CD8-positive, alpha-beta memory T cell (primary cell): ENCODE data around the gene EMP2. TPM values are rescaled to one million over a fixed set of nuclear protein-coding genes. Genes with fewer than 3 reads are reported as not detected.

Source experiments
- CTCF ChIA-PET: fragments of 350-600 bp; sonication (Branson Sonifier 250); formaldehyde crosslinking; loops from one replicate; lab custom pipeline; 2021; ENCODE audit warnings: antibody characterized with exemption; lab: Charles Lee
- POLR2A ChIA-PET: fragments of 350-600 bp; sonication (Branson Sonifier 250); formaldehyde crosslinking; loops from one replicate; lab custom pipeline; 2021; ENCODE audit warnings: antibody characterized with exemption; lab: Charles Lee
- DNase-seq, 5 donors: peaks; one replicate each; pipeline versions ENCODE4 v3.0.0 to v3.0.0-alpha.2; 2020 to 2022; ENCODE audit warnings: mixed read lengths in 1 of 5
- H3K27ac ChIP-seq: one replicate; pipeline ENCODE4 v1.7.0; 2013; ENCODE audit warnings: low read depth, mild to moderate bottlenecking, low read length, moderate library complexity
- H3K27me3 ChIP-seq: 2 replicates; pipeline ENCODE4 v1.7.0; 2013; ENCODE audit warnings: low read length, mild to moderate bottlenecking; ENCODE audit not compliant: insufficient read depth, poor library complexity, severe bottlenecking
- H3K36me3 ChIP-seq: 2 replicates; pipeline ENCODE4 v1.7.0; 2013; ENCODE audit warnings: mild to moderate bottlenecking, low read length, moderate library complexity; ENCODE audit not compliant: insufficient read depth
- H3K4me1 ChIP-seq: 2 replicates; pipeline ENCODE4 v1.7.0; 2013; ENCODE audit warnings: mild to moderate bottlenecking, low read length, moderate library complexity; ENCODE audit not compliant: insufficient read depth
- H3K4me3 ChIP-seq: 2 replicates; pipeline ENCODE4 v1.7.0; 2013; ENCODE audit warnings: mild to moderate bottlenecking, low read length
- H3K9me3 ChIP-seq: 2 replicates; pipeline ENCODE4 v1.7.0; 2013; ENCODE audit warnings: mild to moderate bottlenecking, low read length
- H3K27ac Mint-ChIP-seq, 8 donors: one replicate each; pipeline ENCODE4 v1.8.0; 2020 to 2021; ENCODE audit warnings: mixed read lengths in 8 of 8, mild to moderate bottlenecking in 6 of 8, inconsistent platforms in 3 of 8, moderate library complexity in 3 of 8
- H3K27me3 Mint-ChIP-seq, 2 donors: one replicate each; pipeline ENCODE4 v1.8.0; 2020 to 2021; ENCODE audit warnings: mixed read lengths in 2 of 2, mild to moderate bottlenecking in 1 of 2, moderate library complexity in 1 of 2
- H3K36me3 Mint-ChIP-seq, 3 donors: one replicate each; pipeline ENCODE4 v1.8.0; 2020 to 2021; ENCODE audit warnings: mixed read lengths in 3 of 3, inconsistent platforms in 1 of 3, mild to moderate bottlenecking in 1 of 3
- H3K4me1 Mint-ChIP-seq, 3 donors: one replicate each; pipeline ENCODE4 v1.8.0; 2020 to 2021; ENCODE audit warnings: mixed read lengths in 3 of 3, inconsistent platforms in 1 of 3, mild to moderate bottlenecking in 1 of 3
- H3K4me3 Mint-ChIP-seq, 7 donors: one replicate each; pipeline ENCODE4 v1.8.0; 2020 to 2021; ENCODE audit warnings: mixed read lengths in 7 of 7, mild to moderate bottlenecking in 6 of 7, moderate library complexity in 4 of 7, inconsistent platforms in 2 of 7
- H3K9me3 Mint-ChIP-seq, 5 donors: one replicate each; pipeline ENCODE4 v1.8.0; 2020 to 2022; ENCODE audit warnings: mixed read lengths in 5 of 5, mild to moderate bottlenecking in 3 of 5, moderate library complexity in 2 of 5, inconsistent platforms in 1 of 5
- polyA plus RNA-seq: library from polyadenylated mRNA; unstranded; fragments of 300-500 nt; fragmentation: Illumina TruSeq; gene quantifications from one replicate; pipeline ENCODE4 v1.2.3, GENCODE V29; 2021
- total RNA-seq, 2 experiments: library from RNA; stranded (reverse); gene quantifications; one replicate each; pipeline ENCODE4 v1.2.3, GENCODE V29; 2021

The EMP2 gene
- total and polyA plus RNA-seq, 3 experiments from 2014 or later = not detected

- ChIA-PET POLR2A (no interaction called here), CTCF (no interaction called here)
These were observed 1.7 kb downstream of the EMP2 start for GRCh38 chr16:10578474-10579316.

DNA sequence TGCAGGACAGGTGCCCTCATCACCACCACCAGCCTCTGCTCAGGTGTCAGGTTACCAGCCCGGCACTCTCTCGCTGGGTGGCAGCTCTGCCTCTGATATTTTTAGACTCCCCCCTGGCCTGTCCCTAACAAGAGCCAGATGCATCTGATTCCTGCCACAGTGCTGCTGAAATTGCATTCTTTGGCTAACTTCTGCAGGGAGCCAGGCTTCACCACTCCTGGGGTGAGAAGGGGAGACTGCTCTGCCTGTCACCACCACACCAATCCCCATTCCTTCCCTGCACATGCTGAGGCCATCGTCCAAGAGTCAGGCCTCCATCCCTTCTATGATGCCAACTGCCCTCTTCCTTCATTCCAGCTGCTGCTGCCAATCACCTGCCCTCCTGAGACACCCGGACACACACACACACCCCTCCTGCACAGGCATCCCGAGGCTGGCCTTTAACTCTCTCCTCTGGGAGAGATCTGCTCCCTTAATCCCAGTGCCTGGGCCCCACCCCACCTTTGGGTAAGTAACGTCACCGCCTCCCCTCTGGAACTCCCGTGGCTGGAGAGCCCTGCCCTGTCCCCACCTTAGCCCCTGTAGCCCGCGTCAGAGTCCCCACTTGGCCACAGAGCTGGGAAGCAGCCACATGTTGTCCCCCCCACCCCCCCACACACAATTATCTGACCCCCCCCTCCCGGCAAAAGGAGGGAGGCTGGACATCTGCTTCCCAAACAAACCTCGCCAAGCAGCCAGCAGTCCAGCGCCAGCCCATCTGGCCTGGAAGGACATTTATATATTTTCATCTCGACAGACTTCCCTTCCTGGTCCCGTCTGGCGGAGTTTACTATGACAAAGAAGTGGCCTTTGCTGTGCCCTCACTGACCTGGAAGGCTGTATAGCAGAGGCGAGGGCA is 2.8 kb downstream of the EMP2 start:
- no peaks in the 10 kb centered on the region for H3K4me1 ChIP-seq
- H3K9me3 Mint-ChIP-seq = no peaks in the 10 kb centered on the region
- no peaks in the 10 kb centered on the region for H3K9me3 ChIP-seq
- H3K4me3 Mint-ChIP-seq = no peak overlapping the region
- H3K27me3 ChIP-seq = no peaks in the 10 kb centered on the region
- no peak overlapping the region for H3K27ac Mint-ChIP-seq
- no peaks in the 10 kb centered on the region for H3K36me3 Mint-ChIP-seq
- CTCF ChIA-PET = no interaction called here
- POLR2A ChIA-PET = no interaction called here
- peaks cover 0 to 3% (median 1%) of the 10 kb centered on the region in 3 donors for H3K4me1 Mint-ChIP-seq
- H3K27ac ChIP-seq = no peak overlapping the region
- H3K4me3 ChIP-seq = no peak overlapping the region
- H3K27me3 Mint-ChIP-seq = peaks cover 38 to 45% of the 10 kb centered on the region in 2 donors
- no peak for DNase-seq
- no peaks in the 10 kb centered on the region for H3K36me3 ChIP-seq

More at GRCh38 chr16:10578474-10579316, 1.7 kb downstream of the EMP2 start:
- peaks cover 0 to 3% (median 1%) of the 10 kb centered on the region in 3 donors for H3K4me1 Mint-ChIP-seq
- H3K4me3 Mint-ChIP-seq = no peak overlapping the region
- H3K27ac Mint-ChIP-seq = no peak overlapping the region
- no peak for DNase-seq
- H3K27me3 Mint-ChIP-seq = peaks cover 41 to 56% of the 10 kb centered on the region in 2 donors
- no peaks in the 10 kb centered on the region for H3K36me3 ChIP-seq
- no peaks in the 10 kb centered on the region for H3K9me3 ChIP-seq
- no peaks in the 10 kb centered on the region for H3K9me3 Mint-ChIP-seq
- H3K27me3 ChIP-seq = no peaks in the 10 kb centered on the region
- no peak overlapping the region for H3K4me3 ChIP-seq
- no peaks in the 10 kb centered on the region for H3K36me3 Mint-ChIP-seq
- no peak overlapping the region for H3K27ac ChIP-seq
- no peaks in the 10 kb centered on the region for H3K4me1 ChIP-seq

DNA sequence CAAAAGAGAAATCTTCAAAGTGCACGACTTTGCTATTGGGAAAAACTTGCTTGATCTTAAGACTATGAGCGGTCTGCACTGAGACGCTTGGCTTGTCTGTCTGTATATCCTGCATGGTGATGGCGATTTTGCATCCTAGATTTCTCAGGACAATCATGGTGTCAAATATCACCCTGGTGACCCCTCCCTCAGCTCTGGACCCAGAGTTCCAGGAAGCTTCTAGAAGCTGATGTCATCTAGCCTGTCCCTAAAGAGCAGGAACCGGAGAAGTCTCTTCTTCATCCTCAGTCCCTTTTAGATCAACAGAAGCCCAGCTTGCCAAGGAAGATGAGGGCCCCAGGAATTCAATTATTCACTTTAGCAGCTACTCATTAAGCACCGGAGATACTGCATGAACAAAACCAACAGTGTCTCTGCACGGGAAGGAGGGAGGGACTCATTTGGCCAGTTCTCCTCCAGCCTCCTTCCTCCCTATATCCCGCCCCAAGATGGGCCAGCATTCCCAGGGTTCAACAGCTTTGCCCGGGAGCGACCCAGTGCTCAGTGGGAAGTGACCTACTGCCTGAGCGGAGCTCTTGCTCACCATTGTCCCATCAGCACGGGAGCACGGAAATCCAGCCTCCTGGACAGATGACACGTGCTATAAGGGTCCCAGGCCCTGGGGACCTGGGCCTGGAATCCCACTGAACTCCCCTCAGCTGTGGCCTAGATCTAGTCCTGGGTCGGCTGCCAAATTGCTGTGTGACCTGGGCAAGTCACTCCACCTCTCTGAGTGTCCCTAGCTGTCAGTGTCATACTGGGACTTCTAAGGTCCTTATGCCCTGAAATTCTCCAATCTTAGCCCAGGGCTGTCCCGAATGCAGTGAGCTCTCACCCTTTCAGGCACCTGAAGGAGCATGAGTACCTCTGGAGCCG is 3.8 kb downstream of the EMP2 start:
- Histone ChIP-seq H3K36me3 (no peaks in the 10 kb centered on the region), H3K4me1 (no peaks in the 10 kb centered on the region), H3K27me3 (no peaks in the 10 kb centered on the region), H3K4me3 (no peak overlapping the region), H3K27ac (no peak overlapping the region), H3K9me3 (no peaks in the 10 kb centered on the region)
- CTCF ChIA-PET = no interaction called here
- no peak overlapping the region for H3K27ac Mint-ChIP-seq
- DNase-seq = no peak
- no peak overlapping the region for H3K4me3 Mint-ChIP-seq
- peaks cover 0 to 3% (median 1%) of the 10 kb centered on the region in 3 donors for H3K4me1 Mint-ChIP-seq
- H3K27me3 Mint-ChIP-seq = peaks cover 36 to 37% of the 10 kb centered on the region in 2 donors
- no peaks in the 10 kb centered on the region for H3K9me3 Mint-ChIP-seq
- POLR2A ChIA-PET = no interaction called here
- no peaks in the 10 kb centered on the region for H3K36me3 Mint-ChIP-seq

- no peak for DNase-seq
- no peaks in the 10 kb centered on the region for H3K27me3 ChIP-seq
- ChIA-PET POLR2A (no interaction called here), CTCF (no interaction called here)
- H3K4me1 ChIP-seq = no peaks in the 10 kb centered on the region
- no peak overlapping the region for H3K4me3 ChIP-seq
- H3K9me3 Mint-ChIP-seq = no peaks in the 10 kb centered on the region
- H3K9me3 ChIP-seq = no peaks in the 10 kb centered on the region
- no peak overlapping the region for H3K27ac Mint-ChIP-seq
- H3K27me3 Mint-ChIP-seq = peaks cover 27 to 30% of the 10 kb centered on the region in 2 donors
- no peak overlapping the region for H3K4me3 Mint-ChIP-seq
- H3K4me1 Mint-ChIP-seq = no peaks in the 10 kb centered on the region
- H3K36me3 ChIP-seq = no peaks in the 10 kb centered on the region
- H3K36me3 Mint-ChIP-seq = no peaks in the 10 kb centered on the region
- H3K27ac ChIP-seq = no peak overlapping the region
These were observed 4.8 kb downstream of the EMP2 start for GRCh38 chr16:10575506-10576130.

- ChIA-PET POLR2A (no interaction called here), CTCF (no interaction called here)
- Mint-ChIP-seq H3K4me1 (no peaks in the 10 kb centered on the region), H3K36me3 (no peaks in the 10 kb centered on the region), H3K27ac (no peak overlapping the region), H3K27me3 (peaks cover 11 to 21% of the 10 kb centered on the region in 2 donors), H3K4me3 (no peak overlapping the region), H3K9me3 (no peaks in the 10 kb centered on the region)
- Histone ChIP-seq H3K27ac (no peak overlapping the region), H3K27me3 (no peaks in the 10 kb centered on the region), H3K4me3 (no peak overlapping the region), H3K9me3 (no peaks in the 10 kb centered on the region), H3K4me1 (no peaks in the 10 kb centered on the region), H3K36me3 (no peaks in the 10 kb centered on the region)
- DNase-seq = no peak
These were observed 7.8 kb downstream of the EMP2 start for GRCh38 chr16:10572611-10573010.

- Mint-ChIP-seq H3K36me3 (no peaks in the 10 kb centered on the region), H3K4me3 (no peak overlapping the region), H3K4me1 (no peaks in the 10 kb centered on the region), H3K27ac (no peak overlapping the region), H3K27me3 (peaks cover 9 to 11% of the 10 kb centered on the region in 2 donors), H3K9me3 (no peaks in the 10 kb centered on the region)
- ChIA-PET POLR2A (no interaction called here), CTCF (no interaction called here)
- no peak overlapping the region for H3K27ac ChIP-seq
- no peaks in the 10 kb centered on the region for H3K36me3 ChIP-seq
- no peaks in the 10 kb centered on the region for H3K9me3 ChIP-seq
- DNase-seq = no peak
- H3K4me3 ChIP-seq = no peak overlapping the region
- no peaks in the 10 kb centered on the region for H3K27me3 ChIP-seq
- no peaks in the 10 kb centered on the region for H3K4me1 ChIP-seq
These were observed 9.0 kb downstream of the EMP2 start for GRCh38 chr16:10571354-10571753.

DNA sequence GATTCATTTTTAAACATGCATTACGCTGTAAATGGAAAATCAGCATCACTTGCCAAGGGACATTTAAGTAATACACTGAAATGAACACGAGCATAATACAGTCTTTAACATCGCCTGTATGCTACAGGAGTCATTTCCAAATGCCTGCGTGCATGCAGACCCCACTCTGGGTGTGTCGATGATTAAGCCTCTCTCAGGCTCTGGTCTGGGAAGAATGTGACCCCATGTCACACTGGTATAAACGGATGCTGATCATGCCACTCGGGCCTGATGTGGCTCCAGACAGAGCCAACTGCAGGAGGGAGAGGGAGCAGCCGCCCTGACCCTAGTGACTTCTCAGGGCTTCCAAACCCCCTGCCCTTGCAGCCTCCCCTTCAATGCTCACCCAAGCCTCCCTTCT is 10.8 kb downstream of the EMP2 start:
- H3K27ac Mint-ChIP-seq = no peak overlapping the region
- no peaks in the 10 kb centered on the region for H3K9me3 ChIP-seq
- H3K4me1 Mint-ChIP-seq = no peaks in the 10 kb centered on the region
- H3K36me3 ChIP-seq = no peaks in the 10 kb centered on the region
- H3K27me3 Mint-ChIP-seq = peaks cover 8 to 15% of the 10 kb centered on the region in 2 donors
- no peak overlapping the region for H3K4me3 Mint-ChIP-seq
- no peak for DNase-seq
- CTCF ChIA-PET = no interaction called here
- no peaks in the 10 kb centered on the region for H3K4me1 ChIP-seq
- no peak overlapping the region for H3K4me3 ChIP-seq
- POLR2A ChIA-PET = no interaction called here
- no peaks in the 10 kb centered on the region for H3K27me3 ChIP-seq
- H3K36me3 Mint-ChIP-seq = no peaks in the 10 kb centered on the region
- H3K27ac ChIP-seq = no peak overlapping the region
- H3K9me3 Mint-ChIP-seq = no peaks in the 10 kb centered on the region
